Measurements from ENCODE around the gene SEMA3F. TPM values are rescaled to one million over a fixed set of nuclear protein-coding genes. Genes with fewer than 3 reads are reported as not detected.
A peak's percentile ranks its signal among the peaks of the same experiment; 100 is the strongest.

SEMA3F gene
- total RNA-seq, 1 experiment from 2014 or later = 69.6 TPM

GRCh38 chr3:50164481-50164880 is 9.4 kb downstream of the SEMA3F start:
- ChIA-PET POLR2A (no interaction called here), CTCF (no interaction called here)
- Histone ChIP-seq H3K36me3 (ENCODE audit: control insufficient read depth, insufficient read depth, low read length) (no peaks in the 10 kb centered on the region), H3K27me3 (ENCODE audit: control insufficient read depth, insufficient read depth, low read length) (no peaks in the 10 kb centered on the region), H3K27ac (ENCODE audit: low read length) (peak overlapping the region; percentile 96), H3K9me3 (ENCODE audit: control insufficient read depth, insufficient read depth, low read depth, low read length) (no peaks in the 10 kb centered on the region), H3K4me1 (ENCODE audit: control insufficient read depth, insufficient read depth, low read length) (peaks cover 97% of the 10 kb centered on the region), H3K4me3 (ENCODE audit: low read depth in 2 of 2, low read length in 2 of 2) (no peak overlapping the region)
- in situ Hi-C loops (cut with HindIII; ENCODE audit: low pct_unique_long_range_greater_than_20kb, low sequenced_read_pairs) (no loop called here), intact Hi-C loops (cut with micrococcal nuclease; ENCODE audit: unreplicated experiment) (no loop called here)
- no peak for TF ChIP-seq CTCF (IDR thresholded peaks at IDR 0.05)
- peak; percentile 23 for TF ChIP-seq TCF7L2 (IDR thresholded peaks at IDR 0.05; ENCODE audit: low read depth, low read length)
- no peak for TF ChIP-seq POLR2AphosphoS5 (IDR thresholded peaks at IDR 0.05; ENCODE audit: low read depth, low read length)
- no peak for TF ChIP-seq SIN3A (IDR thresholded peaks at IDR 0.05; ENCODE audit: borderline replicate concordance, insufficient read depth, low read depth, low read length)
- no peak for DNase-seq (ENCODE audit: low read depth, low spot score)
- no TSS peak for BruUV-seq (replicated peaks)
- no peak for ATAC-seq

- Histone ChIP-seq H3K4me1 (ENCODE audit: control insufficient read depth, insufficient read depth, low read length) (peaks cover 97% of the 10 kb centered on the region), H3K27me3 (ENCODE audit: control insufficient read depth, insufficient read depth, low read length) (no peaks in the 10 kb centered on the region), H3K36me3 (ENCODE audit: control insufficient read depth, insufficient read depth, low read length) (no peaks in the 10 kb centered on the region), H3K9me3 (ENCODE audit: control insufficient read depth, insufficient read depth, low read depth, low read length) (no peaks in the 10 kb centered on the region), H3K27ac (ENCODE audit: low read length) (peak overlapping the region; percentile 96), H3K4me3 (ENCODE audit: low read depth in 2 of 2, low read length in 2 of 2) (no peak overlapping the region)
- ChIA-PET POLR2A (no interaction called here), CTCF (no interaction called here)
- DNase-seq (ENCODE audit: low read depth, low spot score) (no peak), ATAC-seq (peak; percentile 11; the same call in 1 of the 2 replicates)
- TF ChIP-seq TCF7L2 (IDR thresholded peaks at IDR 0.05; ENCODE audit: low read depth, low read length) (no peak), SIN3A (IDR thresholded peaks at IDR 0.05; ENCODE audit: borderline replicate concordance, insufficient read depth, low read depth, low read length) (no peak), POLR2AphosphoS5 (IDR thresholded peaks at IDR 0.05; ENCODE audit: low read depth, low read length) (no peak), REST (IDR thresholded peaks at IDR 0.05; ENCODE audit: insufficient read depth in 1 of 2, low read depth in 2 of 2, low read length in 1 of 2) (no peak), CTCF (IDR thresholded peaks at IDR 0.05) (no peak)
- intact Hi-C loops (cut with micrococcal nuclease; ENCODE audit: unreplicated experiment) = no loop called here
- BruUV-seq (replicated peaks) = no TSS peak
- in situ Hi-C loops (cut with HindIII; ENCODE audit: low pct_unique_long_range_greater_than_20kb, low sequenced_read_pairs) = no loop called here
Observed at GRCh38 chr3:50164984-50165909, 10.1 kb downstream of the SEMA3F start.
